NCI-H2196 treated with DMSO at 0.1 percent for 48 hours (cell line): Measurements from ENCODE around the gene NAA50.

Experiments
- DNase-seq: peaks from one replicate; lab custom pipeline; 2025; ENCODE audit not compliant: unreplicated experiment; lab: John Stamatoyannopoulos, UW

Gene NAA50

DNA sequence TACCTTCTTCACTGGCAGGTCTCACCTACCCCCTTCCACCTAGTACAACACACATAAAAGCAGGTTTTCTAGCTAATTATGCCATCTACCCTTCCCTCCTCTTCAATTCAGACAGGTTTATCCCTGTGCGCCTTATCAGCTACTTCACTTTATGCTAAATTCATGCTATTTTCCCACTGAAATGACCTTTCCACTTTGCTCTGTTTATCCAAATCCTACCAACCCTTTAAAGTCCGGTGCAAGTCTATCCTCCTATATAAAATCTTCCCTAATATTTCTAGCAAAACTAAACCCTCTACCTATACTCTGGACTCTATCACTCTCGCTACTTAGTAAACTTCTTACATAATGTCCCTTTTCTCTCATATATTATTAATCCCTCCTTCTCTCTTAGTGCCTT lies 55.6 kb downstream of the NAA50 start:
- DNase-seq = no peak

DNA sequence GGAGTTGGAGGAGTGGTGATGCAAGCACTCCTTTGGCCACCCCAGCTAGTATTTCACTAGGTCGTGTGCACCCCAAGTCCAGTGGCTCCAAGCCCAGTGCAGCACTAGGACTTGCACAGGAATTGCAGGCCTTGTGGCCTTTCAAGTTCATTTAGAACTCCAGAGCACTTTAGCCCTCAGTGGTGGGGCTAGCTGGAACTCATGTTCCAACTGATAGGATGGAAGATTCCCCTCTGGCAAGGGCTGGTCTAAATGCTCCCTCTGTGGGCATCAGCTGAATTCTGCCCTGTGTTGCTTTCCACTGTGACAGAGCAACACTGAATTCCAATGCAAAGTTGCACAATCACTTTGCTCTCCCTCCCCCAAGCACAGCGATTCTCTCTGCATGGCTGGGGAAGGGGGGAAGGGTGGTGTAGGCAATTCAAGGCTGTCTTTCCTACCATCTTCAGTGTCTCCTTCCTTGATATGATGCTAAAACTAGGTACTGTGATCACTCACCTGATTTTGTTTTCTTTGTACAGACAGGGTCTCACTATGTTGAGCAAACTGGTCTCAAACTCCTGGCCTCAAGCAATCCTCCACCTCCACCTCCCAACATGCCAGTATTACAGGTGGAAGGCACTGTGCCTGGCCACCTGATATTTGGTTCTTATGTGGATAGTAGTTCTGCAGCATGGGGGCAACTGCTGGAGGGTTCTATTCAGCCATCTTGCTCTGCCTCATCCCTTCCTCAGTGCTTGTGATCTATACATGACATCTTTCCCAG lies 59.9 kb downstream of the NAA50 start:
- DNase-seq = no peak

GRCh38 chr3:113685124-113685523 lies 60.9 kb downstream of the NAA50 start:
- DNase-seq = no peak

DNA sequence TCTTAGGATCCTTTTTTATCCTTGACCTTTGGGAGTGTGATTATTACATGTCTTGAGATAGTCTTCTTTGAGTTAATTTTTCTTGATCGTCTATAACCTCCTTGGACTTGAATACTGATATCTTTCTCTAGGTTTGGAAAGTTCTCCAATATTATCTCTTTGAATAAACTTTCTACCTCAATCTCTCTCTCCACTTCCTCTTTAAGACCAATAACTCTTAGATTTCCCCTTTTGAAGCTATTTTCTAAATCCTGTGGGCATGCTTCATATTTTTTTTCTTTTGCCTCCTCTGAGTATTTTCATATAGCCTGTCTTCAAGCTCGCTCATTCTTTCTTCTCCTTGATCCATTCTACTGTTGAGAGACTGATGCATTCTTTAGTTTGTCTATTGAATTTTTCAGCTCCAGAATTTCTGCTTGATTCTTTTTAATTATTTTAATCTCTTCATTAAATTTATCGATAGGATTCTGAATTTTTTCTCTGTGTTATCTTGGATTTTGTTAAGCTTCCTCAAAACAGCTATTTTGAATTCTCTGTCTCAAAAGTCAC lies 61.7 kb downstream of the NAA50 start:
- DNase-seq = no peak

DNA sequence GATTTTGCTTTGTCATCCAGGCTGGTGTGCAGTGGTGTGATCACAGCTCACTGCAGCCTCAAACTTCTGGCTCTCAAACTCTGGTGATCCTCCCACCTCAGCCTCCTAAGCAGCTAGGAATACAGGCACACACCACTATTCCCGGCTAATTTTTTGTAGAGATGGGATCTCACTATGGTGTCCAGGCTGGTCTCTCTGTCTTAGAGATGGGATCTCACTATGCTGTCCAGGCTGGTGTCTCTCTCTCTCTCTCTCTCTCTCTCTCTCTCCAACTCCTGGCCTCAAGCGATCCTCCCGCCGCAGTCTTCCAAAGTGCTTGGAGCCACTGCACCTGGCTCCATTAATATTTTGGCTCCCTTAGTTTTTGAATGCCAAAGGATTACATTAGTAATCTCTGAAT lies 67.3 kb downstream of the NAA50 start:
- no peak for DNase-seq

DNA sequence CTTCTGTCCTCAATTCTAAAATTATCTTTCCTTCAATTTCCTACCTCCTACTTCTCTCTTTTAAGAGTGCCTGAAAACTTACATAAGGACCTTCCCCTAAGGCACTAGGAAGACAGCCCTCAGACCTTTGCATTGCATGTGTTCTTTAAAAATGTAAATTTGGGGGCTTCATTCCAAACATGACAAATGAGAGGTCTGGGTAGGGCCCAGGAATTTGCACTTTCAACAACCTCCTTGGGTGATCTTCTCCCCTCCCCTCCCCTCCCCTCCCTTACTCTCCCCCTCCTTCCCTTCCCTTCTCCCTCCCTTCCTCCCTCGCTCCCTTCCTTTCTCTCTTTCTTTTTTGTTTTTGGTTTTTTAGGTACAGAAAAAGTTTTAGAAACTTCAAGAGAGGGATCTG lies 68.3 kb downstream of the NAA50 start:
- DNase-seq = no peak

GRCh38 chr3:113676261-113676660 lies 69.8 kb downstream of the NAA50 start:
- no peak for DNase-seq

DNA sequence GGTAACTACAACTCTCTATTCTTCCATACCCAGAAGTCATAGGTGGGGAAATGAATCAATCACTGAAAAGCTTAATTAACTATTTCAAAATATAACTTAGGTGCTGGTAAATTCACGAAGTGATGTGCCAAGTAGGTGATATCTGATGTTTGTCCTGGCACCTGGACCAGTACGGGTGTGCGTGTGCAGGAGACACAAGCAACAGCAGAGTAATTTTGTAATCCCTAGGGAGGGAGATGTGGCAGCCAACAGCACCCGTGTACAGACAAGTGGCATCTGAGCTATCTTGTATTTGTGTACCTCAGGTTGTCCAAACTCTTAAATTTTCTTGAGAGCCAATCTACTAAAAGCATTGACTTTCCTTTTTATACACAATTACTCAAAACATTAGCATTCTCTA lies 72.5 kb downstream of the NAA50 start:
- no peak for DNase-seq

DNA sequence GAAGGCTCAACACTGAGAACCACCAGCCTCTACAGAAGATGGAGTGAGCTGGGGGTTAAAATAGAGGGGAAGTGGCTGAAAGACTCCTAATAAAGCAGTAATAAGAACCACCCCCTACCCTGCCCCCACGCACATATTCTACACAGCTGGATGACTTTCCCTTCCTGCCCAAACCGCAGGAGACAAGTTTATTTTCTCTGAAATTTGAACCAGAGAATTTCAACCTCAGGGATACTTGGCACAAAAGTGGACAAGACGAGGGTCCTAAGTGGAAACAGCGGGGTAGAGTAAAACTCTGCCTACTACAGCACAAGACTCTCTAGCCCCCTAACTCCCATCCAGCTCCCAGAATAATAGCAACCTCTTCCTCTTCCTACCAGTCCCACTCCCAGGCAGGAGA lies 78.0 kb downstream of the NAA50 start:
- no peak for DNase-seq
